HCT116 (cell line): ENCODE results near the gene CNTNAP2. TPM values are rescaled to one million over a fixed set of nuclear protein-coding genes. Genes with fewer than 3 reads are reported as not detected.

Source experiments
- ATAC-seq: fragments of 200-7000 bp; cut with Tn5 transposase; 2 replicates; pipeline ENCODE4 v1.9.1; 2020; ENCODE audit warnings: mild to moderate bottlenecking, moderate library complexity
- BruUV-seq: library from RNA; stranded (reverse); fragments of 400-500 nt; replicated peaks from 2 replicates; lab custom pipeline; 2021; lab: Mats Ljungman, UMichigan
- CTCF ChIA-PET: fragments of 300-600 bp; sonication (Branson Sonifier 250); formaldehyde crosslinking; loops from one replicate; lab custom pipeline; 2021; ENCODE audit warnings: antibody characterized with exemption; lab: Charles Lee
- POLR2A ChIA-PET: fragments of 300-600, 350-600 bp; sonication (Branson Sonifier 250); formaldehyde crosslinking; loops from one replicate; lab custom pipeline; 2021; ENCODE audit warnings: antibody characterized with exemption; lab: Charles Lee
- RAD21 ChIA-PET, 2 experiments: fragments of 300-600 bp; sonication (Branson Sonifier 250); formaldehyde crosslinking; loops; one replicate each; lab custom pipeline; 2023; ENCODE audit warnings: low total read pairs in 2 of 2; ENCODE audit not compliant: uncharacterized antibody in 2 of 2, unreplicated experiment in 2 of 2, low non-redundant PET in 1 of 2; lab: Charles Lee
- DNase-seq: peaks from one replicate; pipeline ENCODE4 v3.0.0-alpha.2; 2010; ENCODE audit warnings: low read depth, low spot score
- H2AFZ ChIP-seq: fragments of 200-600 bp; shearing (Covaris generic), sonication (generic); 2 replicates; pipeline ENCODE4 v1.6.1; 2017; ENCODE audit warnings: low read depth, mixed run types, mixed read lengths, antibody characterized with exemption, low read length; ENCODE audit not compliant: poor library complexity, severe bottlenecking
- H3K27ac ChIP-seq: 2 replicates; pipeline ENCODE4 v1.5.1; 2012; ENCODE audit warnings: low read depth, low read length
- H3K27me3 ChIP-seq: fragments of 200-600 bp; sonication (generic); 2 replicates; pipeline ENCODE4 v1.6.1; 2016; ENCODE audit warnings: mixed run types, low read length, mixed read lengths; ENCODE audit not compliant: insufficient read depth
- H3K36me3 ChIP-seq, 2 experiments: fragments of 200-500 bp in 1 of 2; fragments of 200-600 bp in 1 of 2; sonication (Bioruptor generic) in 1 of 2; sonication (generic) in 1 of 2; 2 replicates each; pipeline versions ENCODE4 v1.5.1 to v1.6.1; 2014 to 2016; ENCODE audit warnings: low read length in 2 of 2, inconsistent platforms in 1 of 2, mixed read lengths in 1 of 2, mixed run types in 1 of 2; ENCODE audit not compliant: insufficient read depth in 2 of 2, control insufficient read depth in 1 of 2
- H3K4me1 ChIP-seq, 2 experiments: fragments of 200-600 bp in 1 of 2; sonication (generic) in 1 of 2; 2 replicates each; pipeline versions ENCODE4 v1.5.1 to v1.6.1; 2012 to 2017; ENCODE audit warnings: low read length in 2 of 2, inconsistent platforms in 1 of 2, mild to moderate bottlenecking in 1 of 2, mixed read lengths in 1 of 2, mixed run types in 1 of 2, moderate library complexity in 1 of 2; ENCODE audit not compliant: insufficient read depth in 2 of 2, control insufficient read depth in 1 of 2
- H3K4me2 ChIP-seq: fragments of 200-600 bp; sonication (generic); 2 replicates; pipeline ENCODE4 v1.6.1; 2017; ENCODE audit warnings: mixed run types, low read length, mixed read lengths
- H3K4me3 ChIP-seq, 2 experiments: fragments of 200-600 bp in 1 of 2; sonication (generic) in 1 of 2; replicated peaks in 1 of 2; 2 replicates each; pipeline ENCODE4 v1.5.1; 2011 to 2016; ENCODE audit warnings: low read length in 2 of 2, control low read depth in 1 of 2, low read depth in 1 of 2, mild to moderate bottlenecking in 1 of 2, mixed read lengths in 1 of 2, mixed run types in 1 of 2
- H3K79me2 ChIP-seq: fragments of 200-600 bp; sonication (generic); 2 replicates; pipeline ENCODE4 v1.6.1; 2017; ENCODE audit warnings: mild to moderate bottlenecking, mixed run types, low read length, moderate library complexity, mixed read lengths; ENCODE audit not compliant: insufficient read depth
- H3K9ac ChIP-seq: fragments of 200-600 bp; sonication (generic); 2 replicates; pipeline ENCODE4 v1.6.1; 2016; ENCODE audit warnings: low read length, mixed read lengths
- H3K9me2 ChIP-seq: fragments of 200-600 bp; sonication (generic), shearing (Covaris generic); 2 replicates; pipeline ENCODE4 v1.6.1; 2017; ENCODE audit warnings: mixed run types, mild to moderate bottlenecking, moderate library complexity; ENCODE audit not compliant: insufficient read depth
- H3K9me3 ChIP-seq, 2 experiments: fragments of 200-500 bp in 1 of 2; fragments of 200-600 bp in 1 of 2; sonication (Bioruptor generic) in 1 of 2; sonication (generic) in 1 of 2; 2 replicates each; pipeline ENCODE4 v1.6.1; 2014 to 2017; ENCODE audit warnings: low read length in 2 of 2, mixed read lengths in 2 of 2, inconsistent platforms in 1 of 2, low read depth in 1 of 2, mild to moderate bottlenecking in 1 of 2, mixed run types in 1 of 2, moderate library complexity in 1 of 2; ENCODE audit not compliant: control insufficient read depth in 1 of 2, insufficient read depth in 1 of 2
- H4K20me1 ChIP-seq: fragments of 200-600 bp; sonication (generic), shearing (Covaris generic); 2 replicates; pipeline ENCODE4 v1.6.1; 2017; ENCODE audit warnings: mixed run types, mild to moderate bottlenecking, moderate library complexity; ENCODE audit not compliant: insufficient read depth
- CBX3 ChIP-seq: IDR thresholded peaks from 2 replicates; pipeline ENCODE4 v1.6.1; 2012; ENCODE audit warnings: low read depth
- CEBPB ChIP-seq: IDR thresholded peaks from 2 replicates; pipeline ENCODE4 v1.6.1; 2012; ENCODE audit warnings: low read depth
- CTCF ChIP-seq, 3 experiments: fragments of 200-600 bp in 1 of 3; sonication (generic) in 1 of 3; IDR thresholded peaks in 2 of 3; conservative IDR thresholded peaks in 1 of 3; 2 replicates each; pipeline ENCODE4 v1.5.1; 2012 to 2017; ENCODE audit warnings: low read depth in 2 of 3, low read length in 2 of 3, antibody characterized with exemption in 1 of 3, borderline replicate concordance in 1 of 3, control low read depth in 1 of 3, mild to moderate bottlenecking in 1 of 3, mixed read lengths in 1 of 3, mixed run types in 1 of 3, moderate library complexity in 1 of 3; ENCODE audit not compliant: insufficient read depth in 1 of 3
- ELF1 ChIP-seq: IDR thresholded peaks from 2 replicates; pipeline ENCODE4 v1.6.1; 2012; ENCODE audit warnings: low read depth, borderline replicate concordance
- FOSL1 ChIP-seq: IDR thresholded peaks from 2 replicates; pipeline ENCODE4 v1.6.1; 2012; ENCODE audit warnings: low read depth
- JUND ChIP-seq: IDR thresholded peaks from 2 replicates; pipeline ENCODE4 v1.6.1; 2012
- POLR2A ChIP-seq: IDR thresholded peaks from 2 replicates; pipeline ENCODE4 v1.7.0; 2011; ENCODE audit warnings: borderline replicate concordance; ENCODE audit not compliant: insufficient read depth, insufficient read length; ENCODE audit errors: extremely low read depth
- RAD21 ChIP-seq: IDR thresholded peaks from 2 replicates; pipeline ENCODE4 v1.6.1; 2012; ENCODE audit warnings: low read depth, mild to moderate bottlenecking
- SP1 ChIP-seq: IDR thresholded peaks from 2 replicates; pipeline ENCODE4 v1.6.1; 2012; ENCODE audit warnings: low read depth
- TCF7L2 ChIP-seq: IDR thresholded peaks from 2 replicates; pipeline ENCODE4 v1.7.0; 2011; ENCODE audit warnings: borderline replicate concordance, inconsistent platforms; ENCODE audit not compliant: insufficient read depth, insufficient read length; ENCODE audit errors: extremely low read depth
- ZNF274 ChIP-seq: fragments of 200-500 bp; sonication (Bioruptor generic); IDR thresholded peaks from 2 replicates; pipeline ENCODE4 v1.6.1; 2014; ENCODE audit warnings: mild to moderate bottlenecking, low read depth, low read length, inconsistent platforms
- intact Hi-C: fragments of 100-400 bp; cut with micrococcal nuclease; formaldehyde crosslinking; loops from 2 replicates; pipeline ENCODE4 v1.10.0; 2022
- total RNA-seq: library from RNA; stranded (reverse); gene quantifications from one replicate; pipeline ENCODE4 v1.2.1, GENCODE V29; 2021; ENCODE audit not compliant: unreplicated experiment
- TF ChIP-seq, protein P1 (sequence below): IDR thresholded peaks from 2 replicates; pipeline ENCODE4 v1.6.1; 2012; ENCODE audit warnings: low read depth

Gene CNTNAP2
- total RNA-seq, 1 experiment from 2014 or later: 0.37 TPM

- Histone ChIP-seq H3K36me3 (no peaks in the 10 kb centered on the region), H3K79me2 (no peaks in the 10 kb centered on the region), H2AFZ (no peak overlapping the region), H4K20me1 (no peaks in the 10 kb centered on the region), H3K4me2 (no peak overlapping the region)
- no TSS peak for BruUV-seq
- ChIA-PET POLR2A (no interaction called here), CTCF (no interaction called here)
- no peak for TF ChIP-seq POLR2A
- TF ChIP-seq CBX3: no peak
- TF ChIP-seq ZNF274: no peak
- TF ChIP-seq SP1: no peak
- no peak for TF ChIP-seq CTCF (IDR thresholded peaks at IDR 0.05 in 2 of 3, conservative IDR thresholded peaks at IDR 0.05 in 1 of 3; ENCODE audit: borderline replicate concordance in 1 of 3, insufficient read depth in 1 of 3, low read depth in 2 of 3, low read length in 2 of 3)
- TF ChIP-seq CEBPB: no peak
- TF ChIP-seq, protein P1, sequence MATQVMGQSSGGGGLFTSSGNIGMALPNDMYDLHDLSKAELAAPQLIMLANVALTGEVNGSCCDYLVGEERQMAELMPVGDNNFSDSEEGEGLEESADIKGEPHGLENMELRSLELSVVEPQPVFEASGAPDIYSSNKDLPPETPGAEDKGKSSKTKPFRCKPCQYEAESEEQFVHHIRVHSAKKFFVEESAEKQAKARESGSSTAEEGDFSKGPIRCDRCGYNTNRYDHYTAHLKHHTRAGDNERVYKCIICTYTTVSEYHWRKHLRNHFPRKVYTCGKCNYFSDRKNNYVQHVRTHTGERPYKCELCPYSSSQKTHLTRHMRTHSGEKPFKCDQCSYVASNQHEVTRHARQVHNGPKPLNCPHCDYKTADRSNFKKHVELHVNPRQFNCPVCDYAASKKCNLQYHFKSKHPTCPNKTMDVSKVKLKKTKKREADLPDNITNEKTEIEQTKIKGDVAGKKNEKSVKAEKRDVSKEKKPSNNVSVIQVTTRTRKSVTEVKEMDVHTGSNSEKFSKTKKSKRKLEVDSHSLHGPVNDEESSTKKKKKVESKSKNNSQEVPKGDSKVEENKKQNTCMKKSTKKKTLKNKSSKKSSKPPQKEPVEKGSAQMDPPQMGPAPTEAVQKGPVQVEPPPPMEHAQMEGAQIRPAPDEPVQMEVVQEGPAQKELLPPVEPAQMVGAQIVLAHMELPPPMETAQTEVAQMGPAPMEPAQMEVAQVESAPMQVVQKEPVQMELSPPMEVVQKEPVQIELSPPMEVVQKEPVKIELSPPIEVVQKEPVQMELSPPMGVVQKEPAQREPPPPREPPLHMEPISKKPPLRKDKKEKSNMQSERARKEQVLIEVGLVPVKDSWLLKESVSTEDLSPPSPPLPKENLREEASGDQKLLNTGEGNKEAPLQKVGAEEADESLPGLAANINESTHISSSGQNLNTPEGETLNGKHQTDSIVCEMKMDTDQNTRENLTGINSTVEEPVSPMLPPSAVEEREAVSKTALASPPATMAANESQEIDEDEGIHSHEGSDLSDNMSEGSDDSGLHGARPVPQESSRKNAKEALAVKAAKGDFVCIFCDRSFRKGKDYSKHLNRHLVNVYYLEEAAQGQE: no peak
- no peak for TF ChIP-seq ELF1
- TF ChIP-seq RAD21: no peak
- no peak for TF ChIP-seq TCF7L2
- TF ChIP-seq JUND: no peak
- TF ChIP-seq FOSL1: no peak
- TF ChIP-seq, all 23 proteins: peak for 0
- ATAC-seq (no peak), DNase-seq (no peak)
- Histone ChIP-seq H3K9me2 (no peaks in the 10 kb centered on the region), H3K27me3 (no peaks in the 10 kb centered on the region), H3K4me3 (no peak overlapping the region), H3K4me1 (no peaks in the 10 kb centered on the region), H3K9ac (no peak overlapping the region), H3K27ac (no peak overlapping the region), H3K9me3 (no peaks in the 10 kb centered on the region)
- intact Hi-C loops: no loop called here
- RAD21 ChIA-PET: no interaction called here
Observed at GRCh38 chr7:148144827-148145226, 2028.2 kb downstream of the CNTNAP2 start.
